MM.1S (cell line): ENCODE results near the gene SPC24.
"Not testable (repeated sequence)": the region's sequence is repeated elsewhere in the genome, so short reads cannot be mapped to it uniquely, and the experiment has no call there.

Source experiments
- EZH2 ChIP-seq: fragments of 300-600 bp; sonication (generic); optimal IDR thresholded peaks from 2 replicates; pipeline ENCODE3; 2017; ENCODE audit warnings: low read depth, mild to moderate bottlenecking, antibody characterized with exemption, low read length, mixed read lengths
- TF ChIP-seq, protein P1 (sequence below): fragments of 300-600 bp; sonication (generic); IDR thresholded peaks from 2 replicates; pipeline ENCODE4 v1.5.1; 2016; ENCODE audit warnings: antibody characterized with exemption, low read length, mixed read lengths

DNA sequence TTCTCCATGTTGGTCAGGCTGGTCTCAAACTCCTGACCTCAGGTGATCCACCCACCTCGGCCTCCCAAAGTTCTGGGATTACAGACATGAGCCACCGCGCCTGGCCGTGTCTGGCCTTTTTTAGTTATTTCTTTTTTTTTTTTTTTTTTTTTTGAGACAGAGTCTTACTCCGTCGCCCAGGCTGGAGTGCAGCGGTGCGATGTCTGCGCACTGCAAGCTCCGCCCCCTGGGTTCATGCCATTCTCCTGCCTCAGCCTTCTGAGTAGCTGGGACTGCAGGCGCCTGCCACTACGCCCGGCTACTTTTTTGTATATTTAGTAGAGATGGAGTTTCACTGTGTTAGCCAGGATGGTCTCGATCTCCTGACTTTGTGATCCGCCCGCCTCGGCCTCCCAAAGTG, 33.6 kb downstream of the SPC24 start:
- TF ChIP-seq, protein P1, sequence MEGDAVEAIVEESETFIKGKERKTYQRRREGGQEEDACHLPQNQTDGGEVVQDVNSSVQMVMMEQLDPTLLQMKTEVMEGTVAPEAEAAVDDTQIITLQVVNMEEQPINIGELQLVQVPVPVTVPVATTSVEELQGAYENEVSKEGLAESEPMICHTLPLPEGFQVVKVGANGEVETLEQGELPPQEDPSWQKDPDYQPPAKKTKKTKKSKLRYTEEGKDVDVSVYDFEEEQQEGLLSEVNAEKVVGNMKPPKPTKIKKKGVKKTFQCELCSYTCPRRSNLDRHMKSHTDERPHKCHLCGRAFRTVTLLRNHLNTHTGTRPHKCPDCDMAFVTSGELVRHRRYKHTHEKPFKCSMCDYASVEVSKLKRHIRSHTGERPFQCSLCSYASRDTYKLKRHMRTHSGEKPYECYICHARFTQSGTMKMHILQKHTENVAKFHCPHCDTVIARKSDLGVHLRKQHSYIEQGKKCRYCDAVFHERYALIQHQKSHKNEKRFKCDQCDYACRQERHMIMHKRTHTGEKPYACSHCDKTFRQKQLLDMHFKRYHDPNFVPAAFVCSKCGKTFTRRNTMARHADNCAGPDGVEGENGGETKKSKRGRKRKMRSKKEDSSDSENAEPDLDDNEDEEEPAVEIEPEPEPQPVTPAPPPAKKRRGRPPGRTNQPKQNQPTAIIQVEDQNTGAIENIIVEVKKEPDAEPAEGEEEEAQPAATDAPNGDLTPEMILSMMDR = not testable (repeated sequence)
- not testable (repeated sequence) for TF ChIP-seq EZH2
